ENCODE measurements around the gene DTNB. TPM values are rescaled to one million over a fixed set of nuclear protein-coding genes. Genes with fewer than 3 reads are reported as not detected.
"Not testable (repeated sequence)": the region's sequence is repeated elsewhere in the genome, so short reads cannot be mapped to it uniquely, and the experiment has no call there.

Gene DTNB
- total RNA-seq, 2 donors from 2014 or later = 5.0 to 6.9 TPM

GRCh38 chr2:25418944-25419677, 254.3 kb downstream of the DTNB start:
- DNase-seq = no peak
- intact Hi-C loops (cut with DNase I, micrococcal nuclease) = no loop called here
- no peak for ATAC-seq

GRCh38 chr2:25417715-25418369, 255.5 kb downstream of the DTNB start:
- ATAC-seq = no peak
- DNase-seq = no peak
- intact Hi-C loops (cut with DNase I, micrococcal nuclease) = no loop called here

GRCh38 chr2:25416674-25417073, 256.7 kb downstream of the DTNB start:
- no peak for DNase-seq
- intact Hi-C loops (cut with DNase I, micrococcal nuclease) = no loop called here
- ATAC-seq = no peak

GRCh38 chr2:25414781-25415180, 258.6 kb downstream of the DTNB start:
- DNase-seq = no peak
- no peak for ATAC-seq
- intact Hi-C loops (cut with DNase I, micrococcal nuclease) = no loop called here

- intact Hi-C loops (cut with DNase I, micrococcal nuclease); ATAC-seq; DNase-seq: not testable (repeated sequence)
Measured at GRCh38 chr2:25413409-25413808, 260.0 kb downstream of the DTNB start.

- no peak for ATAC-seq
- no peak for DNase-seq
- intact Hi-C loops (cut with DNase I, micrococcal nuclease) = no loop called here
Measured at GRCh38 chr2:25411753-25412152, 261.6 kb downstream of the DTNB start.

GRCh38 chr2:25411281-25411680, 262.1 kb downstream of the DTNB start:
- intact Hi-C loops (cut with DNase I, micrococcal nuclease) = no loop called here
- DNase-seq (no peak), ATAC-seq (no peak)

- DNase-seq = no peak
- ATAC-seq = no peak
- intact Hi-C loops (cut with DNase I, micrococcal nuclease) = no loop called here
Measured at GRCh38 chr2:25410370-25410769, 263.0 kb downstream of the DTNB start.

GRCh38 chr2:25409468-25409867, 263.9 kb downstream of the DTNB start:
- intact Hi-C loops (cut with DNase I, micrococcal nuclease) = no loop called here
- peak; percentile 86 for ATAC-seq
- DNase-seq = no peak

- ATAC-seq (no peak), DNase-seq (no peak)
Measured at GRCh38 chr2:25409044-25409443, 264.3 kb downstream of the DTNB start.

GRCh38 chr2:25405611-25406295, 267.6 kb downstream of the DTNB start:
- intact Hi-C loops (cut with DNase I, micrococcal nuclease) = no loop called here
- ATAC-seq = no peak
- no peak for DNase-seq

More at GRCh38 chr2:25409044-25409443, 264.3 kb downstream of the DTNB start:
- intact Hi-C loops (cut with DNase I, micrococcal nuclease) = no loop called here

GRCh38 chr2:25403120-25403760, 270.1 kb downstream of the DTNB start:
- intact Hi-C loops (cut with DNase I, micrococcal nuclease); DNase-seq: not testable (repeated sequence)
- ATAC-seq = peak; percentile 14

- DNase-seq = no peak
- peak; percentile 37 for ATAC-seq
- intact Hi-C loops (cut with DNase I, micrococcal nuclease) = no loop called here
Measured at GRCh38 chr2:25402477-25402876, 270.9 kb downstream of the DTNB start.

GRCh38 chr2:25401307-25402026, 271.9 kb downstream of the DTNB start:
- ATAC-seq (no peak), DNase-seq (no peak)
- intact Hi-C loops (cut with DNase I, micrococcal nuclease) = no loop called here

GRCh38 chr2:25400576-25401216, 272.7 kb downstream of the DTNB start:
- intact Hi-C loops (cut with DNase I, micrococcal nuclease) = no loop called here
- DNase-seq (no peak), ATAC-seq (peak; percentile 87)

GRCh38 chr2:25400169-25400568, 273.2 kb downstream of the DTNB start:
- ATAC-seq (no peak), DNase-seq (no peak)
- intact Hi-C loops (cut with DNase I, micrococcal nuclease) = no loop called here

GRCh38 chr2:25398534-25398933, 274.8 kb downstream of the DTNB start:
- DNase-seq (no peak), ATAC-seq (no peak)
- intact Hi-C loops (cut with DNase I, micrococcal nuclease) = no loop called here

- no peak for ATAC-seq
- no peak for DNase-seq
- intact Hi-C loops (cut with DNase I, micrococcal nuclease) = no loop called here
Measured at GRCh38 chr2:25397777-25398176, 275.6 kb downstream of the DTNB start.
